HG02852 (cell line): ENCODE results near the gene PKNOX2.
"Not testable (repeated sequence)": the region's sequence is repeated elsewhere in the genome, so short reads cannot be mapped to it uniquely, and the experiment has no call there.

Experiments
- ATAC-seq: cut with Tn5 transposase; IDR thresholded peaks from one replicate; pipeline ENCODE4 v1.9.1; 2021; ENCODE audit warnings: mild to moderate bottlenecking, moderate library complexity; ENCODE audit not compliant: unreplicated experiment

Gene PKNOX2

DNA sequence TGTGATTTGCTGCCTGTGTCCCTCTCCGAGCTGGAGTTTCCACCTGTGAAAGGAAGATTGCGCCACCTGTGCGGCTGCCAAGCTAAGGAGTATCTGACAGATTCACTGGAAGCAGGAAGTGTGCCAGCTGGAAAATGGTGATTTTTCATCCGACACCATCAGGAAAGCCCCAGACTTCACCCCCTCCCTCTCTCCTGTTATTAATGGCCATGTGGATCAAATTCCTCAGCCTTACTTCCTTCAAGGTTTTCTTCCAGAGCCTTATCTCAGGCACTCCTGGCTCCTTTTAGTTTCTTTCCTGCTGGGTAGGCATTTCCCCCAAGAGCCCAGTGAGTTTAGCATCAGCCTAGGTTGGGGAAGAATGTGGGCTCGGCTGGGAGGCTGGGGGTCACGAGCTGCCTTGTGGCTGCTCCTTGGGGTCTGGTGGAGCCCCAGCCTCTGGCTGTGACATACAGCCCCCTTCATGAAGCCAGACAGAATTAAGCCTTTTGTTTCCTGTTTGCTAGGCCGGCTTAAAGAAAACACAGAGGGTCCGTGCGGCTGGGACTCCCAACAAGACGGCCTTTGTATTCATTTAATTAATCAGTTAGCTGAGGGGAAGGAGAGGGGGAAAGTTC, 37.1 kb downstream of the PKNOX2 start:
- ATAC-seq = no peak

DNA sequence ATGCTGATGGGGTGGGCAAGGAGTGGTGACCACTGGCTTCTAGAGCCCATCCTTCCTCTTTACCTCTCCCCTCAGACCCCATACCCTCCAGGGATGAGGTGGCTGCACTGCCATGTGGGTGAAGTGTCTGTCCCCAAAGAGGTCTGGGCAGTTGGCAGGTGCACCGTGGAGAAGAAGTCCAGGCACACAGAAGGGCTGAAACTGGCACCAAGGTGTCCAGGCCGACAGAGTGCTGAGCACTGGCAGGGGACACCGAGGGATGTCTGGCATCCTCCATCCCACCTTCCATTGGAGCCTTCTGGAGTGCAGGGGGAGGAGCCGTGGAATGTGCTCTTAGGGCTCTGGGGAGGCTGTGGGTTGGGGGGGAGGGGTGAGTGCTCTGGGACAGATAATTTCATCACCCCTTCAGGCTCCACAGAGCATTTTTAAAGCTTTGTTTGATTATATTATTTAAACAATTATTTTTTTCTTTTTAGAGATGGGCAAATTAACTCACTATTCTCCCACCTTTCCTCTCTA, 37.9 kb downstream of the PKNOX2 start:
- no peak for ATAC-seq

DNA sequence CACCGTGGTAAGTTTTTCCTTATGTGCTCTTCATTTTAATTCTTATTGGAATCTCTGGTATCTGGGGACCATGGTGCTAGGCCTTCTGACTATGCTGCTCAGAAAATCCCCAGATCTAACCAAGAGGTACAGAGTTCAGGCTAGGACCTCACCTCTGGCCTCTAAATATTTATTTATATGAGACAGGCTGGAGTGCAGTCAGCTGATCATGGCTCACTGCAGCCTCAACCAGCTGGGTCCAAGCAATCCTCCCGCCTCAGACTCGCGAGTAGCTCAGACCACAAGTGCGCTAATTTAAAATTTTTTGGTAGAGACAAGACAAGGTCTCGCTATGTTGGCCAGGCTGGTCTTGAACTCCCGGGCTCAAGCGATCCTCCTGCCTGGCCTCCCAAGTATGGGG, 38.4 kb downstream of the PKNOX2 start:
- ATAC-seq = no peak

DNA sequence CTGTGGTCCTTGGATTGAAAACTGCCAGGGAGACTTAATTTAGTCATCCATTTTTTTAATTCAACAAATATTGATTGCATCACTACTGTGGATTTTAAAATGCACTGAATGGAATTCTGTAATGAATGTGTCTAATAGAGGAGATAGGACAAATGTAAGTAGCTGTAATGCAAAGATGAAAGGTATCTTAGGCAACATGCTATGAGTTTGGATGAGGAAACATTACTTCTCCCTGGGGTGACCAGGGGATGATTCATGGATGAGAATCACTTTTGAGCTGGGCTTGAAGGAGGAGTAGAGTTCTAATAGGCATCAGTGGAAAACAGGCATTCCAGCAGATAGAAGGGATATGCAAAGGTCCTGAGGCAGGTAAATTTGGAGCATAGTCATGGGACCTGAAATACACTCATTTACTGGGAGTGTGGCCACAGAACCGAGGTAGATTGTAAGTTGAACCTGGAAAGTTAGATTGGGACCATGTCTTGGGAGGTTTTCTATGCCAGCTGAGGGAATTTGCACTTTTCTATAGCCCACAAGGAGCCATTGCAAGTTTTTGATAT, 43.4 kb downstream of the PKNOX2 start:
- ATAC-seq = no peak

DNA sequence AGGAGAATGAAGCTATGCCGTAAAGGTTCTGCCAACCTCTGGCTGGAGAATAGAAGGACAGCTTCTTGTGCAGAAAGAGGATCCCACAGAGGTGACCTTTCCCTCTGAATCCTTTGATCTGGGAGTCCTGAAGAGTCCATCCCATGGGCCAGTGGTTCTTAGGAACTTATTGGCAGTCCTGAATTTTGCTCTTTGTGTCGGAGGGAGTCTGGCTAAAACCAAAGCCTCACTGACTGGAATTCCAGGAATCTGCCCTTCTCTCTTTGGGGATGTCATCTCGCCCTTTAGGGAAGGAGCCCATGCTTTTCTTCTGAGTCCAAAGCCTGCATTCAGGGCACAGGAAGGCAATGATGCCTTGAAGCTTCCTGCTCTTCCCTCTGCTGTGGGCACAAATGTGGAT, 45.5 kb downstream of the PKNOX2 start:
- ATAC-seq = no peak

DNA sequence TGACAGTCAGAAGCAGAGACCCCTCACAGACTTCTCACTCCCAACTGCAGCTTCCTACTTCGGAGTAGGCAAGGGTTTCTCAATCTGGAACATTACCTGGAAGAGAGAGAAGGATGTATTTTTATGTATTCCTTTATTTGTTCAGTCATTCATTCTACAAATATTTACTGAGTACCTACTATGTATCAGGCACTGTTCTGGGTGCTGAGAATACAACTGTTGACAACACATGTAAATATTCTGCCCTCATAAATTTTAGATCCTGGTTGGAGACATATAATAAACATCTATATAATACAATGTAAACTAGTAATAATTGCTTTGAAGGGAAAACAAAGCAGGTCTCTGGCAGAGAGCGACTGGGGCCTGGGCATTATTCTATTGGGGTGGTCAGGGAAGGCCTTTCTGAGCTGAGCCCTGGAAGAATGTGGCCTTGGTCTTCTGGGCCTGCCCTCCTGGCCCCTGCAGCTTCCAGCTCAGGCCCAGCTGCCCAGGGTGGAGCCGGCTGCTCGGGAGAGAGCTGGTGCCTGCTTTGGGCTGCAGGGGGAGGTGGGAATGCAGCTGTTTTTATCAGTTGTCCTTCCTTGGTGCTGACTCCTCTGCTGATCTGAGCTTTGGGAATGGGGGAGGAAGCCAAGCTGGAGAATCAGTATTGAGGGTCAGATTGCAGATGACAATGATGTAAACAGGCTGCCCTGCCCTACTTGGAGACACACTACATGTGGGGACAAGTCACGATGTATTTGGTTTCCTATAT, 46.8 kb downstream of the PKNOX2 start:
- no peak for ATAC-seq

DNA sequence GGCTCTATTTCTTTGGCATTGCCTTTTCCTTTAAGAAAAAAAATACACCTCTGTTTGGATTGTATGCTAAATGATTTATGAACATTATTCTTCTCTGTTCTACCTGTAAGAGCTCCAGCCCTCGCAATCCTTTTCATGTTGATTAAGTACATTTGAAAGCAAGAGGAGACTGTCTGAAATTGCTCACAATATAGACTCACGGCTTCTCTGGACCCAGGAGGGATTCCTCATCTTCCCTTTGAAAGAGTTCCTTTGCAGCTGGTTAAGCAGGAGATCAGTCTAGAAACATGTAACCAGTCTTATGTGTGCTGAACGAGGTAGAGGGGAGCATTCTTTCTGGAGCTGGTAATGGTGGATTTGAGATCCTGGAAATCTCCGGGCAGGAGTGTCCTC, 47.4 kb downstream of the PKNOX2 start:
- ATAC-seq = no peak

DNA sequence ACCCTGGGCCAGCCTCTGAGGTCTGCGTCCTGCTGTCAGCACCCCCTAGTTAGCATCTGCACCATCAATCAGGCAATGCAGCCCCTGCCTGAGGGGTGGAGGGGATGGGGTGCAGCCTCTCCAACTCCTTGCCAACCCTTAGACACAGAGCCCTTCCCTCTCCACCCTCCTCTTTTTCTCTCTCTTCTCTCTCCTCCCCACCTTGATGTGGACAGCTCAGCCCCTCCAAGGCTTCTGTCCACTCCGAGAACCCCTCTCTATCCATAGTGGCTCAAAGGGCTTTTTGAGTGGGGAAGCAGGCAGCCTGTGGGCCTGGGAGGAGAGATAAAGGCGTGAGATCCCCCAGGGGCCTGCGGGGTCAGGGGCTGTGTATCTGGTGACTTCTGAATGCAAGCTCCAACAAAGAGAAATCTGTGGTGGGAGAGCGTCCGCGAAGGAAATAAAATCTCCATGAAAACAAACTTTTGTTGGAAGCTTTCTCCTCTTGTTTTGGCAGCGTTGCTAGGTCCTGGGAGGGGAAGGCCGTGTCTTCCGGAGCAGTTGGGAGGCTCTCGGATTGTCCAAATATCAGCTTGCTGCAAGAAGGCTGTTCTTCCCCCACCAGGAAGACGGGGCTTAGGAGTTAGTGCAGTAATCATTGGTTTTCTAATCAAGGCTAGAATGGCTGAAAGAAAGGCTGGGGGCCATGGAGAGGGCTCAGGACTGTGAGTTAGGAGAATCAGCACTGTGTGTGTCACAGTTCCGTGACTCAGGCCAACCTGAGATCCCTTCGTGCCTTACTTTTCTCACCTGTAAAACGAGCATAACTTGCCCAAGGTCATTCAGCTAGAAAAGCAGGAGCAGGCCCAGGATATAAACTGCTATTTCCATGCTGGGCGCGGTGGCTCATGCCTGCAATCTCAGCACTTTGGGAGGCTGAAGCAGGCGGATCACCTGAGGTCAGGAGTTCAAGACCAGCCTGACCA, 50.3 kb downstream of the PKNOX2 start:
- no peak for ATAC-seq

DNA sequence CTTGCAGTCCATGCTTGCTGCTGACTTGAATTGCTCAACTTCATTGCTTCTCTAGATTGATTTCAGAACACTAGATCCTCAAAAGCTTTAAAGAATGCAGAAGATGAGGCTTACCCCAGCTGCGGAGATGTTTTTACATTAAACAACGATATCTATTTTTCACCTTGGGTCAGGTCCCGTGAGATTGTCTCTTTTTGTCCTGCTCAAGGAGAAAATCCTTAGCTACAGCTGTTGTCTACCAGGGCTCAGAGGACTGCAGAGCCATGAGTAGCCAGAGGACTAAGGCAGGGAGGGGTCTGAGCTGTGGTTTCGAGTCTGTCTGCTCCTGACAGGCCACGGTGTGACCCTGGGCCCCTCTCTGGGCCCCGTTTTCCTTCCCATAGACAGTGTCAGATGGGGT, 51.4 kb downstream of the PKNOX2 start:
- ATAC-seq = no peak

DNA sequence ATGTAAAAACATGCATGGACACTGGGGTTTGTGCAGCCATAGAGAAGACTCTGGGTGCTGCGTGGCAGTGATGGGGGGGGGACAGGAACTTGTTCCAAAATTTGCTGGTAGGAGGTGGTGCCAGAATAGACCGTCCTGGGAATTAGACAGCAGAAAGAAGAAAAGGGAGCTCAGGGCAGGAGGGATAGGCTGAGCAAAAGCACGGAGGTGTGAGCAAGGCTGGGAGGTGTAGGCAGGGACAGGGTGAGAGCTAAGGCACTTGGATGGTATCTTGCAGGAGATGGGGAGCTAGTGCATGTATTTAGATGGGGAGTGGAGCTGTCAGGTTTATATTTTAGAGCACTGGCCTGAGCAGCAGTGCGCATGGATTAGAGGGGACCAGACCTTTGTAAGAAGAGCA, 53.8 kb downstream of the PKNOX2 start:
- ATAC-seq = no peak

DNA sequence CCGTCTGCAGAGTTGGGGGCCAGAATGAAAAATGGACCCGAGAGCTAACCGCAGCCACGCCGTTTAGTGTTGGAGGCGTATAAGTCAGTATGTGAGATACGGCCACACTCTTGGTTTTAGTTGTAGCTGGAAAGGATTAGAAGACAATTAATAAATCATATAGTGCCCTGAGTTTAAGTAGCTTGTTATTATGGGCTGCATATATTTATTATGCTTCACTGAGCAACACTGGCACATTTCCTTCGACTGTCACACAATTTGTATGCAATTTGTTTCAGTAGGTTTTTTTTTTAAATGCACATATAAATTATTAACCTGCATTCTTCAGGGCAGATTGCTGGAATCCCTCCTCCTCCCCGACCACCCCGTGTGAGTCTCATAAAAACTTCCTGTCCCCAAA, 56.9 kb downstream of the PKNOX2 start:
- ATAC-seq = no peak

DNA sequence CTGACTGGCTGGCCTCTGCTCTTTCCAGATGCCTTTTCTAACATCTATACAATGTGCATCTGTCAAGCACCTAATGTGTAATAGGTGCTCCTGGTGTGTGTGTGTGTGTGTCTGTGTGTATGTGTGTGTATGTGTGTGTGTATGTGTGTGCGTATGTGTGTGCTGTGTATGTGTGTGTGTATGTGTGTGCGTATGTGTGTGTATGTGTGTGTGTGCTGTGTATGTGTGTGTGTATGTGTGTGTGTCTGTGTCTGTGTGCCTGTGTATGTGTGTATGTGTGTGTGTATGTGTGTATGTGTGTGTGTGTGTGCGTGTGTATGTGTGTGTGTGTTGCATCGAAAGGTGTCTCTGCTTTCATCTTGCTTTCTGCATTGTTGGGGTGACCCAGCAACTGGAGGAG, 57.9 kb downstream of the PKNOX2 start:
- ATAC-seq = no peak

DNA sequence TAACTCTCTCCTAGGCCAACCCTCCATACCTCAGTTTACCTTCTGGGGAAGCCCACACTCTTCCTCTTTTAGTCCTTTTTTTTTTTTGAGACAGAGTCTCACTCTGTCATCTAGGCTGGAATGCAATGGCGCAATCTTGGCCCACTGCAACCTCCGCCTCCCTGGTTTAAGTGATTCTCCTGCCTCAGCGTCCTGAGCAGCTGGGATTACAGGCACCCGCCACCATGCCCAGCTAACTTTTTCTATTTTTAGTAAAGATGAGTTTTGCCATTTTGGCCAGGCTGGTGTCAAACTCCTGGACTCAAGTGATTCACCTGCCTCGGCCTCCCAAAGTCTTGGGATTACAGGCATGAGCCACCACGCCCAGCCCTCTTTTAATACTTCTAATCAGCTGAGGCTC, 58.6 kb downstream of the PKNOX2 start:
- not testable (repeated sequence) for ATAC-seq

DNA sequence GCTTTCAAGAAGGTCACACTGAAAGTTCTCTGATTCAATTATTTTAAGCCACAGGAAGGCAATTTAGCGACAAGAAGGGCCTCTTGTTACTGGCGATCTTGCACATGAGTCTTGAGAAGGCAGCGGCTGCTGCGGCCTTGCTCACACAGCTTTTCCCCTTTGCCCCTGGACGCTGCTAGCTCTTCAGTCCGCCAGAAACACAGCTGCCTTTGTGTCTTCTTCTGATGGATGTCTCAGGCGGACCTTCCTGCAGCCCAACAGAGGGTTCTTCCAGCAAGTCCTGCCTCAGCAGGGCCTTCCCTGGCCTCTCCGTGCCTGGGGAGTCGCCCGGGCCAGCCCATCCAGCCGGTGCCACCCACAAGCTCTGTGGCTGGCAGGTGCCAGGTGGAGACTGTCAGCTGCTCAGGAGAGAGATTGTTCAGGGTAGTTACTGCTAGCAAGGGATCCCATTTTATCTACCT, 59.4 kb downstream of the PKNOX2 start:
- ATAC-seq = no peak

DNA sequence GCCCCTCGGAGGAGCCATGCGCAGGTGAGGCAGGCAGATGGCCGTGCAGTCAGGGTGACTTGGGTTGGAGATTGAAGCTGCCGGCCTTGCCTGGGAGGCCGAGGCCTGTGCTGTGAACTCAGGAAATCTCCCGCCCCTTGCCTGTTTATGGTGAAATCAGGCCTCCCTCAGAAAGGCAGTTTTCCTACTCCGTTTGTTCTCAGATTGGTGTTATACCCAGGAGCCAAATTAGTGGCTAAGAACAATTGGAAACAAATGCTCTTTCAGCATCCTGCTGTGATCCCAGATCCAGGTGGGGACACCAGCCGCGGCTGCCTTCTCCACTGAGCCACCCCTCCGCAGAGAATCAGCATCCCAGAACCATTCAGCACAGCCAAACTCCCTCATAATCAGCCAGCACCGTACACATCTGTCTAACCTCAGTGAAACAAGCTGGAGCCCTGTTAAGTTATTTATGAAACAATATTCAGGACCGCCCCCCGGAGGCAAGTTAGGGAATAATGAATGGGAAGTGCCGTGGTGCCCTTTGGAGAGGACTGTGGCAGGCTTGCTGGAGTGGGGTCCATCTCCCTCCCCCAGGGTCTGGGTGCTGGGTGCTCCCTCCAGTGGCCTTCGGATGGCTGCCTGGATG, 60.0 kb downstream of the PKNOX2 start:
- ATAC-seq = no peak

DNA sequence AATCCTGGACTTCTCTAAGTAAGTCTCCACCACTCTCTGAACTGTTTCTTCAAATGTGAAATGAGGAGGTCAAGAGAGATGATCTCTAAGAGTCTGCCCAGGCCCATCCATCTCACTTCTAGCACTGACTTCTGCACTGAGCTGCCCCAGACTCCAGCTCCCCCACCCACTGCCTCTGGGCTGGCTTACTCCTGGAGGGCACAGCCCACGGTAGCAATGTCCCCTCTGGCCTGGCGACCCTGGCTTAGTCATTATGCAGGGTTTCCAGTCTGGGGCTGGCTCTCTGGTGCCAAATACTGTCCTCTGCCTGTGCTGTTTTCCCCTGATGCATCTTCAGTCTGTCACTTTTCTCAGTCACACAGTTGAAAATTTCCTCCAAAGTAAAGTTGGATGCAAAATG, 60.9 kb downstream of the PKNOX2 start:
- ATAC-seq = no peak

DNA sequence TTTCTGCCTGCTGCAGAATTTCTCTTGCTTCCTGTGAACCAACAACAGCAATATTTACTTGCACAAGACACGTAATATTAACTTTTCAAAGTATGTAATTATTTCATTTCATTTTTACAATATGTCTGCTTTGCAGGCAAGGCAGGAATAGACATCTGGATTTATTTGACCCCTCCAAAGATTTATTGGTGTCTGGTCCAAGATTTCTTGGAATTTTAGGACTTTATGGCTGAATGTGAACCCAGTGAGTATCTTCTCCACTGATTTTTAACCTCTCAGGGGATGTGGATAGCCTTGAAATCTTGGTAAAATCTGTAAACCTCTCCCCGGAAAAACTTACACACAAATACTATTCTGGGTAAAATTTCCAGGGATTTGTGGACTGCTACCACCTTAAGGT, 61.5 kb downstream of the PKNOX2 start:
- no peak for ATAC-seq

DNA sequence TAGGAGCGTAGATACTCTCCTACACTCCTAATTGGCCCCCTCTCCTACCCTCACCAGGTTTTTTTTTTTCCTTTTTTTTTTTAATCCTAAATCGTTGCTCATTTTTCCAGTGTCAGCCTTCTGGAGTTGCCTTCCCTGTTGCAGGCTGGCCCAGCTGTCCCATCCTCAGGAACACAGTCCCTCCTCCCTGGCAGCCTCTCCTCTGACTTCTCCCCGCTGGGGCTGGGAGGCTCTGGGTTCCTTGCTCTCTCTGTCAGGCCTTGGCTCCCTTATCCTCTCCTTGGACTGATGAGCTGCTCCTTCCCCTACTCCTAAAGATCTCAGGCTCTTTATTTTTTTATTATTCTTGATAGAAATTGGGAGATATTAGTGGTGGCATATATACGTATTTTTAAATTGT, 62.2 kb downstream of the PKNOX2 start:
- ATAC-seq = no peak

DNA sequence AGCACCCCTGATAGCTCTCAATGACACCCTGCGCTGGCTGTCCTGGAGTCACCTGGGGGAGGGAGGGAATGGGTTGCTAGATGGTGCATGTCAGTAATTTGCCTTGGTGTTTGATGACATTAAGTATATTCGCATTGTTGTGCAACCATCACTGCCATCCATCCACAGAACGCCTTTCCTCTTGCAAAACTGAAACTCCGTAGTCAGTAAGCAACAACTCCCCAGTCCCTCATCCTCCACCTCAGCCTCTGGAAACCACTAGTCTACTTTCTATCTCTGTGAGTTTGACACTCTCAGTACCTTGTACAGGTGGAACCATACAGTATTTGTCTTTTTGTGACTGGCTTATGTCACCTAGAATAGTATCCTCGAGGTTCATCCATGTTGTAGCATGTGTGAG, 62.6 kb downstream of the PKNOX2 start:
- no peak for ATAC-seq

DNA sequence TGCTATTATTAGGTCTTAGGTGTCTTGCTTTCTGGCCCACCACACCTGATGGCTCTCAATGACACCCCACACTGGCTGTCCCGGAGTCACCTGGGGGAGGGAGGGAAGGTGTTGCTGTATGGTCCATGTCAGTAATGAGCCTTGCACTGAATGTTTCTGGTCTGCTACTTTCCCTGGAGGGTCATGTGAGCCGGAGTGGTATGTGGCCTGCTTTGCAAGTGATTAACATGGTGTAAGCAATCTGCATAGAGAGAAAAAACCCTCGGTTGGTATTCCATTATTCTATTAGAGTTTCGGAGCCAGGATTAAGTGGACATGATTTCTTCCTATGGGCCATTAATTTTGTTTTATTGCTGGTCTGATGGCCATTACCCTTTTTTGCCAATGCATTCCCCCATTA, 63.9 kb downstream of the PKNOX2 start:
- ATAC-seq = no peak

DNA sequence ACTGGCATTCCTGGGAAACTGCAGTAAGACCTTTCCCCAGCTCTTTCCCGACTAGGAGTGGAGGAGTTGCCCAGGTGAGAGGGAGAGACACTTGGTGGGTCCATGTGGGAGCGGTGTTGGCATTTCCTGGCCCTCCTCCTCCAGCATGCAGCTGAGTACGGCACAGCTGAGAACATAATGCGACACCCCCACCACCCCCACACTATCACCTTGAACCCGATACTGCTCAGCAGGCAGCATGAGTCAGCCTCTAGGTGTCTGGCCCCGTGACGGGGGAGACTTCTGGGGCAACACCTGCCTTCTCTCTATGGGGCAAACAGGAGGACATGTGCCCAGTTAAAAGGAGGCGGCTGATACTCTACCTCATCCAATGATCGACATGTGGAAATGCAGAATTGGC, 64.4 kb downstream of the PKNOX2 start:
- ATAC-seq = no peak
